Tibial artery (tissue), 4 donors: ENCODE results near the gene CSTPP1.

Experiments
- DNase-seq, 2 donors: peaks; one replicate each; pipeline ENCODE4 v3.0.0-alpha.2; 2019
- H3K27ac ChIP-seq, 2 donors: fragments of 200-600 bp; sonication (generic) in 1 of 2; 1 replicate in 1 of 2; 2 replicates in 1 of 2; pipeline ENCODE4 v1.5.1; 2018 to 2019; ENCODE audit warnings: mild to moderate bottlenecking in 1 of 2
- H3K27me3 ChIP-seq, 2 donors: fragments of 200-600 bp; sonication (generic) in 1 of 2; one replicate each; pipeline versions ENCODE4 v1.5.1 to v1.6.0; 2016 to 2019
- H3K36me3 ChIP-seq, 3 donors: fragments of 200-600 bp; sonication (generic) in 2 of 3; one replicate each; pipeline ENCODE4 v1.5.1; 2016 to 2019; ENCODE audit warnings: mild to moderate bottlenecking in 2 of 3
- H3K4me1 ChIP-seq, 4 donors: fragments of 200-600 bp; sonication (generic) in 2 of 4; 1 replicate in 3 of 4; 2 replicates in 1 of 4; pipeline ENCODE4 v1.5.1; 2016 to 2019
- H3K4me3 ChIP-seq, 2 donors: fragments of 200-600 bp; sonication (generic) in 1 of 2; 1 replicate in 1 of 2; 2 replicates in 1 of 2; pipeline ENCODE4 v1.5.1; 2018 to 2019; ENCODE audit warnings: mild to moderate bottlenecking in 2 of 2
- H3K9me3 ChIP-seq, 3 donors: fragments of 200-600 bp; sonication (generic) in 1 of 3; one replicate each; pipeline ENCODE4 v1.5.1; 2016 to 2019
- intact Hi-C: fragments of 100-400 bp; cut with DNase I; formaldehyde crosslinking; loops from one replicate; pipeline ENCODE4 v1.15.0; 2023; ENCODE audit warnings: low total_unique reads
- TF ChIP-seq, protein P1 (sequence below), 2 experiments: fragments of 200-600 bp in 1 of 2; fragments of 450-650 bp in 1 of 2; IDR thresholded peaks; one replicate each; pipeline ENCODE4 v1.5.1; 2017 to 2019; ENCODE audit warnings: antibody characterized with exemption in 2 of 2, mild to moderate bottlenecking in 1 of 2, moderate library complexity in 1 of 2

CSTPP1 gene

DNA sequence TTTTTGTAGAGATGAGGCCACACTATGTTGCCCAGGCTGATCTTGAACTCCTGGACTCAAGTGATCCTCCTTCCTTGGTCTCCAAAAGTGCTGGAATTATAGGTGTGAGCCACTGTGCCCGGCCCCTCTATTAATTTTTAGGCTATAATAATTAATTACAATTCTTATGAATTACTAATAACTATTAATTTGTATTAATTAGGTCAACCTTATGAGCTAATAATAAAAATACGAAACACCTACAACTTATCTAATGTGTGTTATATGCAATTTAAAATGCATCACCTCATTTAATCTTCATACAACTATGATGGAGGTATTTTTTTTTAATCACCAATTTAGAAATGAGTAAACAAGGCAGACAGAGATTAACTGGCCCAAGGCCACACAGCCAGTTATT is 44.5 kb upstream of the CSTPP1 start:
- Histone ChIP-seq H3K27ac (no peak overlapping the region), H3K4me1 (peaks cover 0 to 11% (median 3%) of the 10 kb centered on the region in 4 donors), H3K9me3 (no peaks in the 10 kb centered on the region), H3K27me3 (no peaks in the 10 kb centered on the region), H3K4me3 (no peak overlapping the region), H3K36me3 (peaks cover 0 to 6% (median 4%) of the 10 kb centered on the region in 3 donors)
- DNase-seq, result no peak
- intact Hi-C loops, result loop anchor here (10.0 kb wide), 1 partner anchor 463 kb away; the partner anchor contains the start of gene MYBPC3
- TF ChIP-seq, protein P1, sequence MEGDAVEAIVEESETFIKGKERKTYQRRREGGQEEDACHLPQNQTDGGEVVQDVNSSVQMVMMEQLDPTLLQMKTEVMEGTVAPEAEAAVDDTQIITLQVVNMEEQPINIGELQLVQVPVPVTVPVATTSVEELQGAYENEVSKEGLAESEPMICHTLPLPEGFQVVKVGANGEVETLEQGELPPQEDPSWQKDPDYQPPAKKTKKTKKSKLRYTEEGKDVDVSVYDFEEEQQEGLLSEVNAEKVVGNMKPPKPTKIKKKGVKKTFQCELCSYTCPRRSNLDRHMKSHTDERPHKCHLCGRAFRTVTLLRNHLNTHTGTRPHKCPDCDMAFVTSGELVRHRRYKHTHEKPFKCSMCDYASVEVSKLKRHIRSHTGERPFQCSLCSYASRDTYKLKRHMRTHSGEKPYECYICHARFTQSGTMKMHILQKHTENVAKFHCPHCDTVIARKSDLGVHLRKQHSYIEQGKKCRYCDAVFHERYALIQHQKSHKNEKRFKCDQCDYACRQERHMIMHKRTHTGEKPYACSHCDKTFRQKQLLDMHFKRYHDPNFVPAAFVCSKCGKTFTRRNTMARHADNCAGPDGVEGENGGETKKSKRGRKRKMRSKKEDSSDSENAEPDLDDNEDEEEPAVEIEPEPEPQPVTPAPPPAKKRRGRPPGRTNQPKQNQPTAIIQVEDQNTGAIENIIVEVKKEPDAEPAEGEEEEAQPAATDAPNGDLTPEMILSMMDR (IDR thresholded peaks at IDR 0.05), result no peak

DNA sequence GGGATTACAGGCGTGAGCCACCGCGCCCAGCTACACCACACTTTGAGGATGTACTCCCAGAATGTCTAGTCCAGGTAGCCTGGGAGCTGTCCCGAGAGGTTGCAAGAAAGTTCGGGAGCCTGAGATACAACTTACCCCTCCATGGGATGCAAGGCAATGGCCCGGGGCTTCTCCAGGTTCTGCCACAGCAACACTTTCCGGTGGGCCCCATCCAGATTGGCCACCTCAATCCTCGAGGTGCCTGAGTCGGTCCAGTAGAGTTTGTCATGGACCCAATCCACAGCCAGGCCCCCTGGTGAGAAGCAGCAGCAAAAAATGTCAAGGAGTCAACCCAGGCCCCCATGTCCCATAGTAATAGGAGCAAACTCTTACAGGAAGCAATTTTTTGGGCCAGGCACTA is 43.7 kb upstream of the CSTPP1 start:
- Histone ChIP-seq H3K27me3 (no peaks in the 10 kb centered on the region), H3K4me3 (no peak overlapping the region), H3K36me3 (peaks cover 0 to 6% (median 4%) of the 10 kb centered on the region in 3 donors), H3K9me3 (no peaks in the 10 kb centered on the region), H3K27ac (no peak overlapping the region), H3K4me1 (peaks cover 0 to 11% (median 3%) of the 10 kb centered on the region in 4 donors)
- intact Hi-C loops, result loop anchor here (10.0 kb wide), 1 partner anchor 462 kb away; the partner anchor contains the start of gene MYBPC3
- DNase-seq, result no peak
- TF ChIP-seq, protein P1 (IDR thresholded peaks at IDR 0.05), result no peak

DNA sequence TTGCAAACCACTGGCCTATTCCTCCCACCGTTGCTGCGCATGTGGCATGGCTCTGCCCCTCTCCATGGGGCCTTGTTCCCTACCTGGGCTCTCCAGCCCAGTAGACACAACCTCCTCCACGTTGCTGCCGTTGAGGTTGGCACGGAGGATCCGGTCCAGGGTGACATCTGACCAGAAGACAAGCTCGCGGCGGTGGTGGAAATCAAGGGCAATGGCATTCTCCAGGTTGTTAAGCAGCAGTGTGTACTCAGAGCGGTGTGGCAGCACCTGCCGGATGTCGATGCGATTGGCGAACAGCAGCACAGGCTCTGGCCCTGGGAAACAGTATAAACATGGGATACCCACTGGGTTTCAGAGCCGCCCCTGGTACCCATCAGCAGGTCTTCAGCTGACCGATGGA is 42.1 kb upstream of the CSTPP1 start:
- TF ChIP-seq, protein P1 (IDR thresholded peaks at IDR 0.05), result no peak
- H3K4me3 ChIP-seq, result no peak overlapping the region
- H3K4me1 ChIP-seq, result peaks cover 0 to 11% (median 3%) of the 10 kb centered on the region in 4 donors
- DNase-seq, result no peak
- peaks cover 0 to 10% (median 4%) of the 10 kb centered on the region in 3 donors for H3K36me3 ChIP-seq
- no peak overlapping the region for H3K27ac ChIP-seq
- no peaks in the 10 kb centered on the region for H3K27me3 ChIP-seq
- intact Hi-C loops, result loop anchor here (10.0 kb wide), 1 partner anchor 460 kb away; the partner anchor contains the start of gene MYBPC3
- no peaks in the 10 kb centered on the region for H3K9me3 ChIP-seq

DNA sequence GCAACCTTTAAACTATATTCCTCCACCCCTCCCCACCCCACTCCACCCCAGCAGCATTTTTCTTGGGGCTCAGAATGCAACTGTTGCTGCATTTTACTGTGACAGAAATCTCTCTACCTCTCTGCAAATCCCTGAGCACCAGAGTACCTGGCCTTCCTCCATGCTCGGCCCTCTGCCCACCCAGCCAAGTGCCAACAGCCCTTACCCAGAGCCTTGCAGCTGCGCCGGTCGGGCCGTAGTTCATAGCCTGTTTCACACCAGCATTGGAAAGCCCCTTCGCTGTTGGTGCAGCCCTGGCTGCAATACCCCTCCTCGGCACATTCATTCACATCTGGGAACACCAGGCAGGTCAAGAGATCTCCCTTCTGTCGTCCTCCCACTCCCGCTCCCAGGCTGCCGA is 41.6 kb upstream of the CSTPP1 start:
- Histone ChIP-seq H3K4me3 (no peak overlapping the region), H3K36me3 (peaks cover 0 to 15% (median 4%) of the 10 kb centered on the region in 3 donors), H3K4me1 (peaks cover 0 to 11% (median 3%) of the 10 kb centered on the region in 4 donors), H3K9me3 (no peaks in the 10 kb centered on the region), H3K27me3 (no peaks in the 10 kb centered on the region), H3K27ac (no peak overlapping the region)
- TF ChIP-seq, protein P1 (IDR thresholded peaks at IDR 0.05), result no peak
- DNase-seq, result no peak
- intact Hi-C loops, result loop anchor here (10.0 kb wide), 1 partner anchor 460 kb away; the partner anchor contains the start of gene MYBPC3

DNA sequence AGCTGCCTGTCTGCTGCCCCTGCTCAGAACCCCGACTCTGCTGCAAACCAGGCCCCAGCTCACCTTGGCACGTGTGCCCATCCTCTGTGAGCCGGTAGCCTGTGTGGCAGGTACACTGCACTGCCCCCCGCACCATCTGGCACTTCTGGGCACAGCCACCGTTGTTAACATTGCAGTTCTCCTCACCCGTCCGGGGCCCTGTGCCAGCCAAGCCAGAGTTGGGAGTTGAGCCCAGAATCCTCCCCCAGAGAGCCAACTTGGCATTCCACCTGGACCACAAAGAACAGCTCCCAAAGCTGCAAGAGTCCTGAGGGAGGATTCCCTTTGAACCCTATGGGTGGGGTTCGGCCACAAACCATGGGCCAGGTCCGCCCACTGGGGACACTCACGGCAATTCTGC is 40.7 kb upstream of the CSTPP1 start:
- Histone ChIP-seq H3K9me3 (no peaks in the 10 kb centered on the region), H3K36me3 (peaks cover 0 to 15% (median 4%) of the 10 kb centered on the region in 3 donors), H3K4me3 (no peak overlapping the region), H3K4me1 (peaks cover 0 to 11% (median 3%) of the 10 kb centered on the region in 4 donors), H3K27ac (no peak overlapping the region), H3K27me3 (no peaks in the 10 kb centered on the region)
- intact Hi-C loops, result loop anchor here (10.0 kb wide), 1 partner anchor 459 kb away; the partner anchor contains the start of gene MYBPC3
- TF ChIP-seq, protein P1 (IDR thresholded peaks at IDR 0.05), result no peak
- no peak for DNase-seq
